ENCODE results near the gene NRSN1. TPM values are rescaled to one million over a fixed set of nuclear protein-coding genes. Genes with fewer than 3 reads are reported as not detected.

The NRSN1 gene
- total RNA-seq, 1 donor from 2014 or later: not detected

- DNase-seq (ENCODE audit: low spot score): no peak
- Mint-ChIP-seq H3K27me3 (ENCODE audit: unreplicated experiment) (no peaks in the 10 kb centered on the region), H3K27ac (ENCODE audit: unreplicated experiment) (no peak overlapping the region), H3K36me3 (ENCODE audit: low read depth, unreplicated experiment) (no peaks in the 10 kb centered on the region), H3K9me3 (ENCODE audit: unreplicated experiment) (no peaks in the 10 kb centered on the region), H3K4me1 (ENCODE audit: unreplicated experiment) (no peaks in the 10 kb centered on the region), H3K4me3 (ENCODE audit: unreplicated experiment) (no peak overlapping the region)
- TF ChIP-seq, protein P1, sequence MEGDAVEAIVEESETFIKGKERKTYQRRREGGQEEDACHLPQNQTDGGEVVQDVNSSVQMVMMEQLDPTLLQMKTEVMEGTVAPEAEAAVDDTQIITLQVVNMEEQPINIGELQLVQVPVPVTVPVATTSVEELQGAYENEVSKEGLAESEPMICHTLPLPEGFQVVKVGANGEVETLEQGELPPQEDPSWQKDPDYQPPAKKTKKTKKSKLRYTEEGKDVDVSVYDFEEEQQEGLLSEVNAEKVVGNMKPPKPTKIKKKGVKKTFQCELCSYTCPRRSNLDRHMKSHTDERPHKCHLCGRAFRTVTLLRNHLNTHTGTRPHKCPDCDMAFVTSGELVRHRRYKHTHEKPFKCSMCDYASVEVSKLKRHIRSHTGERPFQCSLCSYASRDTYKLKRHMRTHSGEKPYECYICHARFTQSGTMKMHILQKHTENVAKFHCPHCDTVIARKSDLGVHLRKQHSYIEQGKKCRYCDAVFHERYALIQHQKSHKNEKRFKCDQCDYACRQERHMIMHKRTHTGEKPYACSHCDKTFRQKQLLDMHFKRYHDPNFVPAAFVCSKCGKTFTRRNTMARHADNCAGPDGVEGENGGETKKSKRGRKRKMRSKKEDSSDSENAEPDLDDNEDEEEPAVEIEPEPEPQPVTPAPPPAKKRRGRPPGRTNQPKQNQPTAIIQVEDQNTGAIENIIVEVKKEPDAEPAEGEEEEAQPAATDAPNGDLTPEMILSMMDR (IDR thresholded peaks at IDR 0.05; ENCODE audit: unreplicated experiment): no peak
Measured at GRCh38 chr6:24113891-24114290, 12.1 kb upstream of the NRSN1 start.

DNA sequence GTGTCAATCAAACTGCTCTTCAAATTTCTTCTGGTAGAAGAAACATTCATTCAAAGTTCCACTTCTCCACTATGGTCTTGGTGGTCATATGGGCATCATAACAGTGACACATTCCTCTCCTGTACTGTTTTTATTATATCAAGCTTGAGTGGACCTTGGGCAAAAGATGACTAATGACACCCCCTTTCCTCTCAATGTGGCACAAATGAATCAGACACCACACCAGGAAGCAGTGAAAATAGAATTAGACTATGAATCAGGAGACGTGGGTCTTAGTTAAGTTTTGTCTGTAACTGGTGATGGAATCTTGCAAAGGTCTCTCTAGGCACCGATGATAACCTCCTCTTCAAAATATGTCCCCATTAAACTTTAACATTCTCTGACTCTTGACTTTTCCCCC, 9.0 kb upstream of the NRSN1 start:
- no peak for DNase-seq (ENCODE audit: low spot score)
- TF ChIP-seq, protein P1 (IDR thresholded peaks at IDR 0.05; ENCODE audit: unreplicated experiment): no peak
- Mint-ChIP-seq H3K36me3 (ENCODE audit: low read depth, unreplicated experiment) (no peaks in the 10 kb centered on the region), H3K4me3 (ENCODE audit: unreplicated experiment) (no peak overlapping the region), H3K9me3 (ENCODE audit: unreplicated experiment) (no peaks in the 10 kb centered on the region), H3K27me3 (ENCODE audit: unreplicated experiment) (no peaks in the 10 kb centered on the region), H3K4me1 (ENCODE audit: unreplicated experiment) (no peaks in the 10 kb centered on the region), H3K27ac (ENCODE audit: unreplicated experiment) (no peak overlapping the region)

- TF ChIP-seq, protein P1 (IDR thresholded peaks at IDR 0.05; ENCODE audit: unreplicated experiment): no peak
- Mint-ChIP-seq H3K36me3 (ENCODE audit: low read depth, unreplicated experiment) (no peaks in the 10 kb centered on the region), H3K27ac (ENCODE audit: unreplicated experiment) (no peak overlapping the region), H3K9me3 (ENCODE audit: unreplicated experiment) (no peaks in the 10 kb centered on the region), H3K4me3 (ENCODE audit: unreplicated experiment) (no peak overlapping the region), H3K4me1 (ENCODE audit: unreplicated experiment) (peaks cover 7% of the 10 kb centered on the region), H3K27me3 (ENCODE audit: unreplicated experiment) (no peaks in the 10 kb centered on the region)
- no peak for DNase-seq (ENCODE audit: low spot score)
Measured at GRCh38 chr6:24122139-24122538, 3.9 kb upstream of the NRSN1 start.

- Mint-ChIP-seq H3K4me3 (ENCODE audit: unreplicated experiment) (peak overlapping the region; percentile 82), H3K36me3 (ENCODE audit: low read depth, unreplicated experiment) (no peaks in the 10 kb centered on the region), H3K27ac (ENCODE audit: unreplicated experiment) (no peak overlapping the region), H3K27me3 (ENCODE audit: unreplicated experiment) (no peaks in the 10 kb centered on the region), H3K4me1 (ENCODE audit: unreplicated experiment) (peaks cover 7% of the 10 kb centered on the region), H3K9me3 (ENCODE audit: unreplicated experiment) (no peaks in the 10 kb centered on the region)
- TF ChIP-seq, protein P1 (IDR thresholded peaks at IDR 0.05; ENCODE audit: unreplicated experiment): no peak
- DNase-seq (ENCODE audit: low spot score): peak; percentile 79
Measured at GRCh38 chr6:24126586-24127192, 674 bp downstream of the NRSN1 start.

DNA sequence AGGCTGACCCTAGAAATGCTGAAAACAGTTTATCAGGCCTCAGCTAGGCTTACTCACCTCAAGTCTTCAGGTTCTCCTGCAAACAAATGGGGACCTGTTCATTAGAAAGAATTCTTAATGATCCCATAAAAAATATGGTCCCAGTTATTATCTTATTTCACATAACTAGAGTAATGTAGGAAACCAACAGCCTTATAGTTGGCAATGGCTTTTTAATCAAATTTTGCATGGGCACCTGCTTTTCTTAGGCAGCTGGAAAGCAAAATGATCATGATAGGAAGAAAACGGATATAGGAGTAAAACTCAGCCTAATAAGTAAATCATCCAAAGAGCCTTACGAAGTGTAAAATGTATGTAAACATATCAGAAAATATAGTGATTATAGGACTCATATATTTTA, 1.3 kb downstream of the NRSN1 start:
- Mint-ChIP-seq H3K27me3 (ENCODE audit: unreplicated experiment) (no peaks in the 10 kb centered on the region), H3K36me3 (ENCODE audit: low read depth, unreplicated experiment) (no peaks in the 10 kb centered on the region), H3K27ac (ENCODE audit: unreplicated experiment) (no peak overlapping the region), H3K4me1 (ENCODE audit: unreplicated experiment) (peaks cover 7% of the 10 kb centered on the region), H3K4me3 (ENCODE audit: unreplicated experiment) (no peak overlapping the region), H3K9me3 (ENCODE audit: unreplicated experiment) (no peaks in the 10 kb centered on the region)
- TF ChIP-seq, protein P1 (IDR thresholded peaks at IDR 0.05; ENCODE audit: unreplicated experiment): no peak
- no peak for DNase-seq (ENCODE audit: low spot score)

Measured in endothelial cell (in vitro differentiated cells).